ENCODE results near the gene CNKSR3.

Gene CNKSR3

DNA sequence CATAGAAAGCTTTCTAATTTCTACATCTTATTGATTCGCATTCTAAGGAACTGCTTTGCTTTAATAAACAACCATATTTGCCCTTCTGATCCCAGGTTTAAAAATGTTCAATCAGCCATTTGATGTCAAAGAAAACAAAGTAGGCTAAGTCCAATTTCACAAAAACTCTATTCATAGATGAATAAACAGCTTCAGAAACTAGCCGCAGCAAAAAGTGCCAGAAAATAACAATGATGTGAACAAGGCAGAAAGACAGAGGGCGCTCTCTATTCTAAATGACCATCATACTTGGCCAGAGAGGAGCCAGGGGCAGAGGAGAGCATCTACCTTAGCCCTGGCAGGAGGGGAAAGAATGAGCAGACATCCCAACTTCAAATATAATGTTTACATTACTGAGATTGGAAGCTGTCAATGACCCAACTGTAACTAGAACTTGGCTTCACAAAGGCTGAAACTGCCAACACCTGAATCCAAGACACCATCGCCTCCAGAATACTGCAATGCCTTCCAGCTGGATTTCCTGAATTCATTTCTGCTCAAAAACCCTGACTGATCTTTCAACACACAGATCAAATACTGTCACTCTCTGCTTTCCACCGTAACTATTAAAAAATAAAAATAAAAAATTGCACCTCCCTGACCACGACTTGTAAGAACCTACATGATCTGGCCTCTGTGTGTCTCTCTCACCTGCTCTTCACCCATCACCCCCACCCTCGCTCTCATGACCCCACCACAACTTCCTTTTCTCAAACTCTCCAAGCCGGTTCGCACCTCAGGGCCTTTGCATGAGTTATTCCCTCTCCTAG is 9.5 kb downstream of the CNKSR3 start:
- no peak for DNase-seq

DNA sequence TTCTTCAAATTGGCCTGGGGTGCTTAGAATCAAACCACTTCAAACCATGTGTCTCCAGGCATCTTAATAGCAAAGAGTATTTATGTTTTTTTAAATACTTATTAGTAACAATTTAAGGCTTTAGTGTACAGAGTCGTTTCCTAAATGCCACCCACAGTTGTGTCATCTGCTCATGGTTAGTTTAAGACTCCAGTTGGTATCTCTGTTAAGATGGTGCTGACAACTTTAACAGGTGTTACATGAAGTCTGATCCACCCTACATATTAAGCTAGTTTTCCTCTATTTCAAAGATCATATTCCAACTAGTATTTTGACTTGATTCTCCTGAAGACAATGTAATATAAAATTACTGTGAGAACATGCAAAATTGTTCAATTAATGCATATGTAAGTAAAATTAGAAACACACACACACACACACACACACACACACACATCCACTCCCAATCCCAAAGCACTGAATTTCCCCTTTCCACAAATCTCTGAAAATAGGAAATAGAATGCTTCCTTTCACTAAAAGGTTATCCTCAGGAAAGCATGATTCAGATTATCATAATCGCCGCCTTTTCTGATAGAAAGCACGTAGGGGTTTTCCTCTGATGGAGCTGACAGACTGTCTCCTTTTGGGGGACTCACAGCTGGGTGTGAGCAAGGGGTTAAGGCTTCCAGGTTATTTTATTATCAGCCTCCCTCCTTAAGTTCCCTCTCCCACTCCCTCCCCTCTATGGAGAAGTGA is 10.5 kb downstream of the CNKSR3 start:
- no peak for DNase-seq

- DNase-seq = no peak
Observed at GRCh38 chr6:154498340-154498934, 12.0 kb downstream of the CNKSR3 start.

- no peak for DNase-seq
Observed at GRCh38 chr6:154496793-154497517, 13.5 kb downstream of the CNKSR3 start.

- no peak for DNase-seq
Observed at GRCh38 chr6:154496186-154496585, 14.3 kb downstream of the CNKSR3 start.

DNA sequence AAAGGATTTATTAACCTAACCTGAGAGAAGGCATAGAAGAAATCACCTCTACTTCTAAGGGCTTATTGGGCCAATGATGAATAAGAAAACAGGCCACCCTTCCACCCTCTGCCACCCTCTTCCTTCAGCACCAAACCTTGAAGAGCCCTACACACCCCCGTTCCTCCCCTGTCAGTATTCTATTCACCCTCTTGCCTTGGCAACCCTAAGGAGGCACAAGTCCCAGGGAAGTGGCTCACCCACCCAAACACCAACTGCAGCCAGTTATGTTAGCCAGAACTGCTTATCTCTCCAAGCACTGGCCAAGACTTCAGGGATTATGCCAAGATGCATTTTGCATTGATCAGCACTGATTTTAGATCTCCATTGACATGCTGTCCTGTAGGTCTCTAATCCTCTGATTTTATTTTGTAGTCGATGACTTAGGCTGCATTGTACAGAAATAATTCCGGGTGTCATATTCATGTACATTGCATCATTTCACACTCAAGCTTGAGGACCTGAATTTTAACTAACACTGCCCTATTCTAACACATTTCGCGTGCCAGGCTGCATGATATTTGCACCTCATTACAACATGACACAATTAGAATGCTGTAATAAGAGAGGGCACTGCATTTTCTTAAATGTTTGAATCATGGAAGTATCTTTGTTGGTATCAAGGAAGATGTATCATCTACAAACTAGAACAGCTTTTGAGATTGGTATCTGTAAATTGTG is 15.7 kb downstream of the CNKSR3 start:
- no peak for DNase-seq

- no peak for DNase-seq
Observed at GRCh38 chr6:154491567-154492470, 18.7 kb downstream of the CNKSR3 start.

GRCh38 chr6:154489822-154490221 is 20.7 kb downstream of the CNKSR3 start:
- DNase-seq = no peak

DNA sequence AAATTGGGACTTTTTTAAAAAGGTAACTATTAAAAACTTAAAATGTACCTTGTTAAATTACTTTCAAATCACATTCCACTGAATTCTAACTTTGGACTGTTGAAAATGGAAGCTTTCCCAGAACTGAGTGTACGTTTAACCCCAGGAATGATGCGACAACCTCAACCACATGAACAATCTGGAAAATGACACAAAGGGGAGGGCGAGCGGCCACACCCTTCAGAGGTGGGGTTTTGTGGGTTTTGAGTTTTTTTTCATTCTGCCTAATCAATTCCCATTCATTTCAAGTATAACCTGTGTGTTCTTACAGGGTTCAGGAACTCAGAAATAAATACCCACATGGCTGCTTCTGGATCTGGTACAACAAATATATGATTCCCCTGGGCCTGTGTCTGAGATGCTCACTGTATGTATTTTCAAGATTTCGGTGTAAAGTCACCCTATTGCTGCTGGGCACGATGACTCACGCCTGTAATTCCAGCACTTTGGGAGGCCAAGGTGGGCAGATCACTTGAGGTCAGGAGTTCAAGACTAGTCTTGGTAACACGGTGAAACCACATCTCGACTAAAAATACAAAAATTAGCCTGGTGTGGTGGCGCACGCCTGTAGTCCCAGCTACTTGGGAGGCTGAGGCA is 21.6 kb downstream of the CNKSR3 start:
- DNase-seq = no peak

DNA sequence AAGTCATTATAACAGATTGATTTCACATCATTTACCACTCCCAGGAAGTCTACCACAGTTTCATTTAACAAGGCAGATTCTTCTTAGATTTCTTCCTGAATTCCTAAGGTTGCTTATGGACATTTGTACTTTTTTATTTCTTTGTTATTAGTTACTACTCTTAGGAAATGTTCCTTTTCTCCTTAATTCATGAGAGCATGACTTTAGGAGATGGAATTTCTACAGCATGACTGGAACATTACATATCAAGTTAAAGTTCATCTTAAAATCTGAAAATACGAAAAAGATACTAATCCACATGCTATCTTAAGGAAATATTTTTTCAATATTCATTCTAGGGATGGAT is 22.3 kb downstream of the CNKSR3 start:
- no peak for DNase-seq

DNA sequence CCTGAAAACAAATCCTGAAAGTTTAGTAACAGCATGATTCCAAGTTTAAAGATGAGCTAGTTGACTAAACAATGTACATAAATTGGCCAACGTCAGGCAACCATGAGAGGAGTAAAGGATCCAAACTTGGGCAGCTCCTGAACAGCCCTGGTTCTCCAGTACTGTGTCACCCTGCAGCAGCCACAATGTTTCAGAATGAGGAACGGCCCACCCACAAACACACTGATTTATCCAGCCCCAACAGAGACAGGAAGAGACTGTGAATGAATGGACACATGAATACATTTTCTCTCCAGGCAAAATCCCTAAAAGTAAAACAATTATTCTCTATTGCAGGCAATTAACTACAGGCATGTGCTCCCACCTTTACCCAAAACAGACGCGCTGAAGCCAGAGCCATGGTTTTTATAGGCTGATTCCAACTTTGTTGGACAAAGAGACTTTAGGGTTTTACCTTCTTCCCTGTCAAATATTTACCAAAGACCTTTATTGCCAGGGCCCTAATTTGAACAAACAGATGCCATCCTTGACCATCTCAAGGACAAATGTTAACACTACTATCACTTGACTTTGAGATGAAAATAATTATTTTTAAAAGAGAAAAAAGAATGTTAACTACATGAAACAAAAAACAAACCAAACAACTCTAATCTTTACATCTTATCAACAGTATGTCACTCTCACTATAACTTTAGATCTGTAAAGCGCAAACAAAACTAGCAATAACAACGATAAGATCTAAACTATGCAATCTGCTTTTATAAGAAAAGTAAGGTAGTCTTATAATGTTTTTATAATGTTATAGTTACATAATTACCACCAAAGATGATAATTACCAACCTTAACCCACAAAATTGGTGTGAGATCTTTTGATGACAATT is 22.9 kb downstream of the CNKSR3 start:
- DNase-seq = no peak

GRCh38 chr6:154485815-154486214 is 24.7 kb downstream of the CNKSR3 start:
- DNase-seq = no peak

GRCh38 chr6:154484942-154485341 is 25.5 kb downstream of the CNKSR3 start:
- DNase-seq = no peak

- no peak for DNase-seq
Observed at GRCh38 chr6:154482858-154483257, 27.6 kb downstream of the CNKSR3 start.

- DNase-seq = no peak
Observed at GRCh38 chr6:154481521-154482013, 28.9 kb downstream of the CNKSR3 start.

DNA sequence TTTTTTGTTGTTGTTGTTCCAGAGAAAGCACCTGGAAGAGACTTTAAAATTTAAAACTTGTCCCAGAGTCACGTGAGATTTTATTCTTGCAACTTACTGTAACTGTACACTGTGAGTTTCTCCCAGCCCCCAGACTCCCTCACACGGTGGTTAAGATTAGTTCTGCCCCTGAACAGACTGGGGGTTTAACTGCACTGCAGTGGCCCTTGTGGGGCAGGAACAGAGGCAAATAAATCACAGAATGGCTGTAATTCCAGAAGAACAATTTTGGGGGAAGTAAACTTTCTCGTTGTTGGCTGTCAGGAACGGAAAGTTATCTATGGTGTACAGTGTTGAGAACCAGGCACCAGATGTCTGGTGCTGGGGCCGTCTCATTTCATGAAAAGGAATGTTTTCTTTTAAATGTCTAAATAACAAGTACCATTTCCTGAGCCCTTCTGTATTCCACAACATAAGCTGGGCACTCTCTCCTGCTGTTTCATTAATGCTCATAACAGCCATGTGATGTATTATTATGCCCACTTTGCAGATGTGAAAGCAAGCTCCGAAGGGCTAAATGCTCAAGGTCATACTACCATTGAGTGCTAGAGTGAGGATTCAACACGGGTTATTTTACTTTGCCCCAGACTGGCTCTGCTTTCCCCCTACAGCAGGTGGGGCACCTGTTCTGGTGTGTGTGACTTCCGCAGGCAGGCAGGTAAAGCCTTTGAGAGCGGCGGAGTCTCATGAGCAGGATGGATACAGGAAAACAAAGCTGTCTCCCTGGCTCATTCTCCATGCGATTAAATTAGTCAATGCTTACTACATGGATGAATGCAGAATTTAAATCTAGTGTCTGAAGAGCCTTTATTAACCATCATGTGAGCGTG is 30.5 kb downstream of the CNKSR3 start:
- no peak for DNase-seq

DNA sequence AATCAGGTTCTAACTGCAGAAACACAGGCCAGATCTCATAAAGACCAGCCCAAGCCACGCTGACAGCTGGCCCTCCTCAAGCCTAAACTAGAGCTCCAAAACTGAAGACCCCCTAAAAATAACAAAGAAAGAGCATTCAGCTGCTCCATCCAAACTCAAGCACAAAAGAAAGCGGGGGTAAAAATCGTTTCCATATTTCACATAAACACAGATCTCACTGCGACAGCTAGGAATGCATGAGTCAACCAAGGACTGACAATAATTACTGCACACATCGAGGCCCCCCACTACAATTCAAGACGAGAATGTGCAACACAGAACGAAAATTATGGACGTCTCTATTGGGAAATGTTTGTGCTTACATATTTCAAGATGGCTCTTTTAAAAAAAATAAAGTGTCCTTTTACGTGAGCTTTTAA is 31.1 kb downstream of the CNKSR3 start:
- no peak for DNase-seq

GRCh38 chr6:154478701-154479060 is 31.8 kb downstream of the CNKSR3 start:
- DNase-seq = no peak

Data from CD4-positive, alpha-beta T cell treated with Interleukin-21 for 1 hour (primary cell).